ENCODE data around the gene CCDC51.

The CCDC51 gene

GRCh38 chr3:48419149-48419548 lies 20.8 kb downstream of the CCDC51 start:
- DNase-seq (ENCODE audit: low spot score): no peak

GRCh38 chr3:48418651-48419050 lies 21.3 kb downstream of the CCDC51 start:
- no peak for DNase-seq (ENCODE audit: low spot score)

- no peak for DNase-seq (ENCODE audit: low spot score)
Measured at GRCh38 chr3:48418140-48418539, 21.8 kb downstream of the CCDC51 start.

GRCh38 chr3:48417529-48418108 lies 22.3 kb downstream of the CCDC51 start:
- DNase-seq (ENCODE audit: low spot score): no peak

GRCh38 chr3:48416546-48416945 lies 23.4 kb downstream of the CCDC51 start:
- no peak for DNase-seq (ENCODE audit: low spot score)

- DNase-seq (ENCODE audit: low spot score): no peak
Measured at GRCh38 chr3:48416091-48416505, 23.8 kb downstream of the CCDC51 start.

- no peak for DNase-seq (ENCODE audit: low spot score)
Measured at GRCh38 chr3:48415251-48415953, 24.5 kb downstream of the CCDC51 start.

- no peak for DNase-seq (ENCODE audit: low spot score)
Measured at GRCh38 chr3:48414376-48415250, 25.3 kb downstream of the CCDC51 start.

- DNase-seq (ENCODE audit: low spot score): no peak
Measured at GRCh38 chr3:48413611-48414010, 26.3 kb downstream of the CCDC51 start.

- DNase-seq (ENCODE audit: low spot score): no peak
Measured at GRCh38 chr3:48413086-48413485, 26.8 kb downstream of the CCDC51 start.

- DNase-seq (ENCODE audit: low spot score): no peak
Measured at GRCh38 chr3:48412375-48413001, 27.4 kb downstream of the CCDC51 start.

- no peak for DNase-seq (ENCODE audit: low spot score)
Measured at GRCh38 chr3:48411606-48412374, 28.1 kb downstream of the CCDC51 start.

GRCh38 chr3:48411041-48411588 lies 28.8 kb downstream of the CCDC51 start:
- DNase-seq (ENCODE audit: low spot score): no peak

GRCh38 chr3:48410205-48411040 lies 29.5 kb downstream of the CCDC51 start:
- DNase-seq (ENCODE audit: low spot score): no peak

GRCh38 chr3:48409291-48410201 lies 30.4 kb downstream of the CCDC51 start:
- no peak for DNase-seq (ENCODE audit: low spot score)

GRCh38 chr3:48408823-48409281 lies 31.1 kb downstream of the CCDC51 start:
- DNase-seq (ENCODE audit: low spot score): no peak

- no peak for DNase-seq (ENCODE audit: low spot score)
Measured at GRCh38 chr3:48407542-48408099, 32.3 kb downstream of the CCDC51 start.

- no peak for DNase-seq (ENCODE audit: low spot score)
Measured at GRCh38 chr3:48406443-48407431, 33.2 kb downstream of the CCDC51 start.

Data from RKO (cell line).